ENCODE results near the gene ECE1. TPM values are rescaled to one million over a fixed set of nuclear protein-coding genes. Genes with fewer than 3 reads are reported as not detected.

Gene ECE1
- total and polyA plus RNA-seq, 9 of the 15 experiments (the other 6 are each of a cell fraction or from before 2014, with no cell fraction given) = 0.56 to 34.8 (median 11.0) TPM

DNA sequence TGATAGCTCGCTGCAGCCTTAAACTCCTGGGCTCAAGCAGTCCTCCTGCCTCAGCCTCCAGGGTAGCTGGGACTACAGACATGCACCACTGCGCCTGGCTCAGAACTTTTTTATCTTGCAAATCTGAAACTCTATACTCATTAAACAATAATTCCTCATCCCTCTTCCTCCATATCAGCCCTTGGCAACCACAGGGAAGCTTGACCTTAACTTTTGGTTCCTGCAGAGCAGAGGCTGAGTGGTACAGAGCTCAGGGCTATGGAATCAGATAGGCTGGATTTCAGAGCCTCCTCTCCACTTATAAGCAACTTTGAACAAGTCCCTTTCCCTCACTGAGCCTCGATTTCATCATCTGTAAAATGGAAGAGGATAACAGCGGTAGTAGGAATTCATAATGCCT, 47.4 kb downstream of the ECE1 start (continued):
- TF ChIP-seq, protein P1, sequence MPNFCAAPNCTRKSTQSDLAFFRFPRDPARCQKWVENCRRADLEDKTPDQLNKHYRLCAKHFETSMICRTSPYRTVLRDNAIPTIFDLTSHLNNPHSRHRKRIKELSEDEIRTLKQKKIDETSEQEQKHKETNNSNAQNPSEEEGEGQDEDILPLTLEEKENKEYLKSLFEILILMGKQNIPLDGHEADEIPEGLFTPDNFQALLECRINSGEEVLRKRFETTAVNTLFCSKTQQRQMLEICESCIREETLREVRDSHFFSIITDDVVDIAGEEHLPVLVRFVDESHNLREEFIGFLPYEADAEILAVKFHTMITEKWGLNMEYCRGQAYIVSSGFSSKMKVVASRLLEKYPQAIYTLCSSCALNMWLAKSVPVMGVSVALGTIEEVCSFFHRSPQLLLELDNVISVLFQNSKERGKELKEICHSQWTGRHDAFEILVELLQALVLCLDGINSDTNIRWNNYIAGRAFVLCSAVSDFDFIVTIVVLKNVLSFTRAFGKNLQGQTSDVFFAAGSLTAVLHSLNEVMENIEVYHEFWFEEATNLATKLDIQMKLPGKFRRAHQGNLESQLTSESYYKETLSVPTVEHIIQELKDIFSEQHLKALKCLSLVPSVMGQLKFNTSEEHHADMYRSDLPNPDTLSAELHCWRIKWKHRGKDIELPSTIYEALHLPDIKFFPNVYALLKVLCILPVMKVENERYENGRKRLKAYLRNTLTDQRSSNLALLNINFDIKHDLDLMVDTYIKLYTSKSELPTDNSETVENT (CRISPR knock-in tag; IDR thresholded peaks at IDR 0.05) = no peak
- TF ChIP-seq TBP (optimal IDR thresholded peaks at IDR 0.05; ENCODE audit: low read depth, low read length) (no peak), MCM5 (IDR thresholded peaks at IDR 0.05; ENCODE audit: low read depth) (no peak), TAL1 (IDR thresholded peaks at IDR 0.05) (no peak), KLF13 (tag; IDR thresholded peaks at IDR 0.05; ENCODE audit: borderline replicate concordance, low read depth) (no peak), ZNF444 (CRISPR knock-in tag; IDR thresholded peaks at IDR 0.05) (no peak)
- TF ChIP-seq, protein P2, sequence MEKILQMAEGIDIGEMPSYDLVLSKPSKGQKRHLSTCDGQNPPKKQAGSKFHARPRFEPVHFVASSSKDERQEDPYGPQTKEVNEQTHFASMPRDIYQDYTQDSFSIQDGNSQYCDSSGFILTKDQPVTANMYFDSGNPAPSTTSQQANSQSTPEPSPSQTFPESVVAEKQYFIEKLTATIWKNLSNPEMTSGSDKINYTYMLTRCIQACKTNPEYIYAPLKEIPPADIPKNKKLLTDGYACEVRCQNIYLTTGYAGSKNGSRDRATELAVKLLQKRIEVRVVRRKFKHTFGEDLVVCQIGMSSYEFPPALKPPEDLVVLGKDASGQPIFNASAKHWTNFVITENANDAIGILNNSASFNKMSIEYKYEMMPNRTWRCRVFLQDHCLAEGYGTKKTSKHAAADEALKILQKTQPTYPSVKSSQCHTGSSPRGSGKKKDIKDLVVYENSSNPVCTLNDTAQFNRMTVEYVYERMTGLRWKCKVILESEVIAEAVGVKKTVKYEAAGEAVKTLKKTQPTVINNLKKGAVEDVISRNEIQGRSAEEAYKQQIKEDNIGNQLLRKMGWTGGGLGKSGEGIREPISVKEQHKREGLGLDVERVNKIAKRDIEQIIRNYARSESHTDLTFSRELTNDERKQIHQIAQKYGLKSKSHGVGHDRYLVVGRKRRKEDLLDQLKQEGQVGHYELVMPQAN (IDR thresholded peaks at IDR 0.05; ENCODE audit: borderline replicate concordance) = no peak
